MV-4-11 (cell line): ENCODE results near the gene INPP5D.
A peak's percentile ranks its signal among the peaks of the same experiment; 100 is the strongest.

Source experiments
- DNase-seq: peaks from one replicate; lab custom pipeline; 2025; lab: John Stamatoyannopoulos, UW

INPP5D gene

DNA sequence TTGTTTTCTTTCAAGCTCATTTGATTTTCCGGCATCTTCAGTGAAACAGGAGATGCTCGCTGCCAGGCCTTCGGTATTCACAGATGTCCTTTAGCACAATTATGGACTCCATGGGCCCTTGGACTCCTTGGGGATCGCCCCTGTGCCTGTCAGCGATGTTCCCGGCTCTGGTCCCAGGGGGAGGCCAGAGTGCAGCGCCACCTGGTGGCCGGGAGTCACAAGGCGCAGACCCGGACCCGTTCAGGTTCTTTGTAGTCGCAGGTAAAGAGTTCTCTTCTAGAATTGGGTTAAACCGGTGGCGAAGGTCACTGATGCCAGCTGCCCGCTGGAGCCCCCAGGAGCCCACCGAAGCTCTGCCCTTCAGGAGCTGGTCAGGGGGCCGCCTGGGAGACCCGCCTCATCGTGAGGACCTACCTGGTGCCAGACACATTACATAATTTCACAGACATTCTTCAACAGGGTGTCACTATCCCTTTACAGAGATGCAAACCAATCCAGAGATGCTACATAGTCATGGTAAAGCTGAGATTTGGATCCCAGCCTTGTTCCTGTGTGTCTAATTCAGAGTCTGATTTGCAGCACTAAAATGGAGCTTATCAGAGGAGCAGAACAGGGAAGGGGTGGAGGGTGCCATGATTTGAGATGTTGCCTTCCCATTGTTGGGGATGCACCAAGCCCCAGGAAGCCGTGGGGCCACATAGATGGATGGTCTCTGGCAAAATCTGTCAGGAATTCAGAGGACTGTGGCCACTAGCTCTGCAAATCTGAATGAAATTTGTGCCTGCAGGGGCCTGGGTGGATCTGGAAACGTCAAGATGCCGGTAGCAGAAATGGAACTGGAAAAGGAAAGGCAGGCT lies 6.0 kb upstream of the INPP5D start:
- DNase-seq: no peak

DNA sequence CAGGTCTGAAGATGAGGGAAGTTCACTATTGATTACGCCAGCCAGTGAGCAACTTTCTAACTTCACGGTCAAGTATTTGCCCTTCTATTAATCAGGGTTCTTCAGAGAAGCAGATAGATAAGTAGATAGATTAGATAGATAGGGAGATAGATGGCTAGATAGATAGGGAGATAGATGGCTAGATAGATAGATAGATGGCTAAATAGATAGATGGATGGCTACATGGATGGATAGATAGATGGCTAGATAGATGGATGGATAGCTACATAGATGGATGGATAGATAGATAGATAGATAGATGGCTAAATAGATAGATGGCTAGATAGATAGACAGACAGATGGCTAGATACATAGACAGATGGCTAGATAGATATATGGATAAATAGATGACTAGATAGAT lies 4.8 kb upstream of the INPP5D start:
- no peak for DNase-seq

DNA sequence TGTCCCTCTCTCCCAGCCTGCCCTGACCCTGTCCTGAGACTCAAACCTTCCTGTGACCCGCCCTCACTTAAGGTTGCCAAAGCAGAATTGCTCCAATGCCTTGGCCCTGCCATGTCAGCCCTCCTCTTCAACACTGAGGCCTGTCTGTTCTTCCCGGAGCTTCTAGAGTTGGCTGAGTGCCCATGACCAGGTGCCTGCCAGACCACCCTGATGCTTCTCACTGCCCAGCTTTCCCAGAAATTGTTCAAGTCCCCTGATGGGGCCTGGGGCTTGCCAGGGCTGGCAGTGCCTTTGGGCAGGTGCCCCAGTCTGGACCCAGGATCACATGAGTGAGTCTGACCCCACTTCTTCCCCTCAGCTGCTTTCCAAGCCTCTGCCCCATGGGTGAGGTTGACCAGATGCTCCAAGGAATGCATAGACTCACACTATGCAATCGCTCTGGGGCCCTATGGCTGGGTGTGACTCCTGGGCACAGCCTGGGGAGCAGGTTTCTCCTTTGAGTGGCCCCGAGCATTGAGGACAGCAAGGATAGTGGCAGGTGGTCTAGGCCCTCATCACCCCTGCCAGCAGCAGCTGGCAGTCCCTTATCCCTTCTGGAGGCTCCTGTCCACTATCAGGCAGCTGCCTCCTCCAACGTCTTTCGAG lies 3.1 kb upstream of the INPP5D start:
- DNase-seq: no peak

DNA sequence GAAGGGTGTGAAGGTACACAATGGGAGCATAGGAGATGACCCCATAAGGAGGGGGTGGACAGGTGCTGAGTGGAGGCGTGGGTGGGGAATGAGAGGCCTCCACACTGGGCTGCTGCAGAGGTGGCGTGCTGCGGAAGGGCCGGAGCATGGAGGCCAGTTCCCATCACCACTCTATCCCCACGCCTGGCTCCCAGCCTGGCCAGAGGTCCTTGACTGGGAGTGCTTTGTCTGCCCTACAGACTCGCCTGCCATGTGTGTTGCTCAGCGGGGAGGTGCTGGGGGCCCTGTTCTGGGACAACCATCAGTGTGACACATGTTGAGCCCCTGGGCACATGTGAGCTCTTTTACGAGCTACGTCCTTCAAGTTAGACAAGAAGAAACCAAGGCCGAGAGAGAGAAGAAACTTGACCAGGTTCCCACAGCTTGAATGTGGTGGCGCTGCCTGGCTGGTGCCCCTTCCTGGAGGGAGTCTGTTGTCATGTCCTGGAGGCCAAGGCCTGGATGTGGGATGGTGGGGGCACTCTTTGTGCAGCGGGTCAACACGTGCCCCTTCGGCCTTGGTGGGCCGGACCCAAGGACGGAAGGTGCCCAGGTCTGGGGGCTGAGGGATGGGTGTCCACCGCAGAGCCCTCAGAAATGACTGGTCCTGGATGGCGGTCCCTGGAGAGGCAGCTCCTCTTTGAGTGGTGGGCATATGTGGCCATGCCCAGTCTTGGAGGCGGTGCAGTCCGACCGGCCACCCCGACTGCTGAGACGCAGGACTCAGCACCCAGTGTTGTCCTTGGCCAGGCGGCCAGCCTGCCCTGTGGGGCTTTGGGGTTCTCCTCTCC lies 1.2 kb upstream of the INPP5D start:
- DNase-seq: no peak

DNA sequence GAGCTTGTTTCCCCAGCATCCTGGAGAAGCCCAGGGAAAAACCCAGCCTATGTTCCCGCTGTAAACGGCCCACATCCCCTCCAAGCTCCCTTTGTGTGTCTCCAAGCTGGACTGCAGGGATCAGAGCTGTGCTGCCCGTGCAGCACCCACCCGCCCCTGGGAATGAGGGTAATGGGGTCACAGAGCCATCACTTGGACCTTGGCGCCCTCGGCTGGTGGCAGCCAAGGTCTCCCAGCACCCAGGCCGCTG lies 670 bp upstream of the INPP5D start:
- no peak for DNase-seq

DNA sequence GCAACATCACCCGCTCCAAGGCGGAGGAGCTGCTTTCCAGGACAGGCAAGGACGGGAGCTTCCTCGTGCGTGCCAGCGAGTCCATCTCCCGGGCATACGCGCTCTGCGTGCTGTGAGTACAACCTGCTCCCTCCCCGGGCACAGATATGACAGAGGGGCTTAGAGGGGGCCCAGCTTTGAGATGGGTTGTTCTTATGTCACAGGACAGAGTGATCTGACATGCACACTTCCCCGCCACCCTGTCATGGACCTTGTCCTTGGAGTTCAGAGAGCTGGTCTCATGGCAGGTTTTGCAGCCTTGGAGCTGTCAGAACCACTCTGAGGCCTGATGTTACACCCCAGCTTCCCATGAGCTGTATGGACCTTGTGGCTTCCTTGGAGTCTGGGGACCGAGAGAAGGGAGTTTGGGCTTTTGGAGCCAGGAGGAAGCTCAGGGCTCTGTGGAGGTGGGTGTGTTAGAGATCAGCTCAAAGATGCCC lies 398 bp downstream of the INPP5D start:
- no peak for DNase-seq

DNA sequence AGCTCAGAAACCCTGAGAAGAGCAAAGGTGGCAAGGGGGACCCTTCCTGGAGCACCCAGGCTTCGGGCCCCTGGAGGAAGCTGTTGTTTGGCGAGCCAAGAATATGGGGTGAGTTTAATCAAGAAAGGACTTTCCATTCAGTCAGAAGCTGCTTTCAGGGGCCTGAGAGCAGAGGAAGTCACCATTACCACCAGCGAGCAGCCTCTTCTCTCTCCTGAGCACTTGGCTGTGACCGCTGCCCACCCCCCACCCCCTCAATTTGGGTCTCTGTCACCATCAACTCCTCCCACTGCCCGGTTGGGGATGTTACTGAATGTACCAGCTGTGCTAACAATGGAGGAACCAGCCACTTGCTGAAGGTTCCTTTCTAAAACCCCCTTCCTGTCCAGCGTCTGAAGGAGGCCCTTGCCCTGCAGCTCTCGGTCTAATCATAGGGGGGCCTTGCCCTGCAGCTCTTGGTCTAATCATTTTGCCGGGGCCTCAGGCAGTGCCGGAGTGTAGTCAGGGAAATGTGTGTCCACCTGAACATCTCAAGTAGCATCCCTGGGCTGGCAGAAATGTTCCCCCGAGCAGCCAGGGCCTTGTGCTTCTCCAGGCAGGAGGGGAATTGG lies 943 bp downstream of the INPP5D start:
- DNase-seq: peak; percentile 34

DNA sequence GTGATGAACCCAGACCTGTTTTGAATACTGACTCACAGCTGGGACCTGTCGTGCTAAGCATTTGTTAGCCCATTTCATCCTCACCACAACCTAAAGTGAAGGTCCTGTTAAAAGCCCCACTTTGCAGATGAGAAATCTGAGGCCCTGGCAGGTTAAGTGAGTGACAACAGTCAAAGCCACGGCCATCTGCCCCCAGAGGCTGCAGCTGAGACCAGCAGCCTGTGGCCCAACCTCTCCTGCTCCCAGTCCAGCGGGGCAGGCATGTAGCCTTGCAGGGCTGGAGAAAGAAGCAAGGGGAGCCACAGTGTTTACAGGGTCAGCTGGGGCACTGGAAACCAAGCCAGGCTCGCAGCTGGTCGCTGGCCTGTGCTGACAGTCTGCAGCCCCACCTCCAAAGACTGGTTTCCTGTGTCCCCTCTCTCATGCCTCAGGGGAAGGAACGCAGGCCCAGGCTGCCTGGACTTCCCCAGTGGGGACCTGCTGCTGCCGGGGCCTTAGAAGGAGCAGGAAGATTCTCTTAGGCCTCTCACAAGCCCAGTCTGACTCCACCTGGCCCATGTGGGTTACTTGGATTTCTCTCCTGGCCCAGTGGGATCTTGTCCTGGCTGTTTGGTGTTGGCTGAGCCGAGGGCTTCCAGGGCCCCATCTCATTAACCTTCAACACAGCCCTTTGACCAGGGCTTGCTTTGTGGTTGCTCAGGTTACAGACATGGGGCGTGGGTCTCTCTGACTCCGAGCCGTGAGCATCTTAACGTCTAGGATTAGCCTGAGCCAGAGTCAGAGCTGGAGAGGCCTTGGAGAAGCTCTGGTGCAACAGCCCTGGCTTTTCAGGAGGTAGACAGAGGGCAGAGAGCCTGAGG lies 1.7 kb downstream of the INPP5D start:
- peak; percentile 47 for DNase-seq

DNA sequence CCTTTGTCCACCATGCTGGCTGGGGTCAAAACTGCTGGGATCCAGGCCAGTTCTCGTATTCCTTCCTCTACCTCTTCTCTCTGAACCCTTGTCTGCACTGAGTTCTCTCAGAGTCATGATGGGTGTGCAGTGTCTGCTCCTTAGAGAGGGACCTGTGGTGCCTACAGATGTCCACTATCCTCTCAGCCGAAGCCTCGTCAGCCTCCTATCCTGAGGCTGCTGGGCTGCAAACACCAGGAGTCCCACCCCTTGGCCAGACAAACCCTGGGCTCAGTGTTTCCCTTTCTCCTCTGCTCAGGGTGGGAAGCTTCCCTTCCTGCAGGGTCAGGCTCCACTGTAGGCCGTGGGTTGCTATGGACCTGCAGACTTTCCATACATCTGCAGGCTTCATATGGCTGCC lies 2.3 kb downstream of the INPP5D start:
- no peak for DNase-seq

DNA sequence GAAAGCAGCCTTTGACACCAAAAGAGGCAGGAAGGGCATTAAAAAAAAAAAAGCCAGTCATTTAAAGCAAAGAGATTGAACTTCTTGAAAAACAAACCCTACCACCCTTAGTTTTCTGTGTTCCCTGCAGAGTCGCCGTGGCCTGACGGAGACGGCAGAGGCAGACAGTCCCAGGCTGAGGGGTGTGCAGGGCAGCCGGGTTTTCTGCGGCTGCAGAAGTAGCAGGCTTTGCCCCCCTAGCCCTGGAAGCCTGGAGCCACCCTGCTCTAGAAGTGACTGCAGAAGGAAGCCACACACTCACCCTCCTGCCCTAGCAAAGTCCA lies 2.8 kb downstream of the INPP5D start:
- no peak for DNase-seq

DNA sequence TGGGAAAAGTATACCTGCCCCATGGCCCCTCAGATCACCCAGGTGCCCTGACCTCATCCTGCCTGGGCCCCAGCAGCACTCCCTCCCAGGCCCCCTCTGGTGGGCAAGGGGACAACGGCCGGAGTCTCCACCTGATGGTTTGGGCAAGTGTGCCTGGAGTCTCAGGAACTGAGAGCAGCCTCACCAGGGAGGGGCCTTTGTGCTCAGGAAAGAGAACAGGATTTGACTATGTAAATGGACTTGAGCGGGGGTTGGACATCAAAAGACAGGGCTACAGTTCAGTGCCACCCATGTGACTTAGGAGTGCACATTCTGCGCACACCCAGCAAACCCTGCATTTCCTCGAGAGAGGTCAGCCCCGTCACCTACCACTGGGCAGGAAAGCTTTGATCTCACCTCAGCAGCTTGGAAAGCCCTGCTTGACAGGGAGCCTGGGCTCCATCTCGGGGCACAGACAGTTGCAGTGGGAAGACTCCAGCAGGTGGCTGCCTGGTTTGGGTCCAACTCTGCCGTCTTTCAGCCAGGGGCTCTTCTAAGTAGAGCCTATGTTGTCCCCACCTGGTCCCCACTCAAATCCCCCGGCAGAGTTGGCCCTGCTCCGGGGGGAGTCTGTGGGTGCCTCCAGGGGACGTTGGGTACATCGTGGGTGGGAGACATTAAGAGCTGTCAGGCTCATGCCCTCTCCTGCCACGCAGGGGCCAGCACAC lies 3.3 kb downstream of the INPP5D start:
- DNase-seq: peak; percentile 37

DNA sequence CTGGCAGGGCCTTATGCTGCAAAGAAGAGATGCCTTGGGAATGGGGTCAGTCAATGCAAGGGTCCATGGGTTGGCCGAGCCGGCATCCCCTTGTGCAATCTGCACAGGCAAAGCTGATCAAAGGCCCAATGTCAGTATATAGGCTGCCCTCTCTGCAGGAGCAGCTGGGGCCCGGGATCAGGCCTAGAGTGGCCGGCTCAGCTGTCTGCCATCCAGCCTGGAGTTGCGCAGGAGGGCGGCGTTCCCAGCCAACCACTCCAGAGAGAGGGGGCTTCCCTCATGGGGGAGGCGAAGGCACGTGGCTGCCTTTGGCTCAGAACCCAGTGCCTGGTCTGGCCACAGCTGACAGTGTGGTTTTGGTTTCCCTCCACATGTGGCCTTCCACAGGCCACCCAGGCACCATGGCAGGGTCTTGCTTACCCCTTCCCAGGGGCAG lies 3.9 kb downstream of the INPP5D start:
- no peak for DNase-seq

DNA sequence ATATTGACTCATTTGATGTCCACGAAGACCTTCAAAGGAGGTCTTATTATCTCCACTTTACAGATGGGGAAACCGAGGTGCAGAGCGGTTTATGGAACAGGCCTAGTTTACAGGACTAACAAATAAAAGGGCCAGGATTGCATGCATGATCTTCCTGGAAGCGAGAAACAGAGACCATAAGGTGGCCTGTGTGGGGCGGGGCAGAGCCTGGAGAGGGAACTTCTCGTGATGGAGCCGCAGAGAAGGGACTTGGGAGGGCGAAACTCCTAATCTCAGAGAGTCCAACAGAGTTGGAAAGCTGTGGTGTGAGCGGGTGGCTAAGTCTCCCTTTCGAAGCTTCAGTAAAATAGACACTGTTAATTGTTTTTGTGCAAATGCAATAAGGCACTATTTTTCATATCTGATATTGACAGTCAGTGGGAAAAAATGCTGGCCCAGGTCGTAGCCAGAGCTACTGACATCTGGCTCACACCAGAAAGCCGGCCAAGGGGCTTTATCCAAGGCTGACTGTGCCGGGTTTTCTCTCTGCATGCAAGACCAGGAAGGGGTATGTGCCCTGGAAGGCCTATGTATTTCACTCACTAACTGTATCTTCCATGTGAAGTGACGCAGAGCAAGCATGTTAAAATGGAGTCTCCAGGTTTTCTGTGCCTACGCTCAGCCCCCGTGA lies 4.5 kb downstream of the INPP5D start:
- DNase-seq: no peak

DNA sequence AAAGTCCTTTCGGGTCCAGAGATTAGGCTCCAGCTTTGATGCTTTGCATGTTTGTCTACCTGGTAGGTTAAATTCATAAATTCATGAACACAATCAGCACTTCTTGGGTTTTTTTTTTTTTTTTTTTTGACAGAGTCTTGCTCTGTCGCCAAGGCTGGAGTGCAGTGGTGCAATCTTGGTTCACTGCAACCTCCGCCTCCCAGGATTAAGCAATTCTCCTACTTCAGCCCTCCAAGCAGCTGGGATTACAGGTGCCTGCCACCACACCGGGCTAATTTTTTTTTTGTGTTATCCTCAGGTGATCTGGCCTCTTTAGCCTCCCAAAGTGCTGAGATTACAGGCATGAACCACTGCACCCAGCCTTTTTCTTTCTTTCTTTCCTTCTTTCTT lies 5.1 kb downstream of the INPP5D start:
- DNase-seq: peak; percentile 16

DNA sequence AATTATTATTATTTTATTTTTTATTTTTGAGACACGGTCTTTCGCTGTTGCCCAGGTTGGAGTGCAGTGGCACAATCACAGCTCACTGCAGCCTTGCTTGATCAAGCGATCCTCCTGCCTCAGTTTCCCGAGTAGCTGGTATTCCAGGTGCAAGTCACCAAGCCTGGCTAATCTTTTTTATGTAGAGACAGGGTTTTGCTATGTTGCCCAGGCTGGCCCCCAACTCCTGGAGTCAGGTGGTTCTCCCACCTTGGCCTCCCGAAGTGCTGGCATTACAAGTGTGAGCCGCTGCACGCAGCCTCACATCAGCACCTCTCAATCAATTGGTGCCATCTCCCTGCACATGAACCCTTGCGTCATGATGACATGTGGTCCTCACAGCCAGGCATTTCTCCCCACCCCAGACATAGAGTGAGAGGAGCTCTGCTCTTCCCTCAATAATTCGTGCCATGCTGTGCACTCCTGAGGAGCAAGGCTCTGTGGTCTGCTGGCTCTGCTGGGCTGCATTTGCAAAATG lies 5.9 kb downstream of the INPP5D start:
- no peak for DNase-seq

DNA sequence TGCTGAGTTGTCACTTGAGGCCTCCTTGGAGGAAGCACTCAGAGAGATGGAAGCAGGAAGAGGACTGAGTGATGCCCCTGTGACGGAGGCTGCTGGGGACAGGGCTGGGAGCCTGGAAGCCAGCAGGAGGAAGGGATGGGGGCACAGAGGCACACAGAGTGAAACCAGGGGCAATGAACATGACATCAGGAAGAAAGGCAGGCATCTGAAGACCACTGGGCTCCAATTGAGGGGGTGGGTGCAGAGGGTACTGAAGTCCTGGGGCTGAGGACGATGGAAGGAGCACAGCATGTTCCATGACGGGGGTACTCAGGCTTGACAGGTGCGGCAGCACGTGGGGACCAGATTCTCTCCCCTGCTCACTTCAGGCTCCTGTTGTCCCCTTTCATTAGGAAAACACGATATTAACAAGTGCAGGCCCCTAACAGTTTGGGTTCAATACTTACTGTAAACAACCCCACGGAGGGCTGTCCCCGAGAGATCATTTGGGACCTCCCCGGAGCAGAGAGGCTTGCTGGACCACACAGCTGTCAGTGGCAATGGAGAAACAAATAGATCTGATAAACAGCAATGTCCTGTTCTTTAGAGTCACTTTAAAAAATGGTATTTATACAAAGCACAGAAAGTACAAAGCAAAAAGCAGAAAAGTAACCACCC lies 8.7 kb downstream of the INPP5D start:
- no peak for DNase-seq

DNA sequence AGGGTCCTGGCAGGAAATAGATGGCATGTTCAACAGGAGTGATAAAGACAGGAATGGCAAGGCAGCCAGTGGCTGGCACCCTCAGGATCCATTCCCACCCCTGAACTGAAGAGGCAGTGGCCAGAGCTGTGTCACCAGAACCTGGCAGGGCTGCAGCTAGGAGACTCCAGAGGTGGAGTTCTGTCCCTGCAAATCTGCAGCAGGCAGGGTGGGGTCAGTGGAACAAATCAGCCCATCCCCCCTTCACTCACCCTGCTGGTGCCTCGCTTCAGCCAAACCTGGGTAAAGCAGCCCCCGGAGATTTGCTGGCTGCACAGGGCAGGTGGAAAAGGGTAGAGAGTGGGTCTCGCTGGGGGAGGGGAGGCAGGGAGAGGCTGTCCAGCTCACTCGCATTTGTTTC lies 12.7 kb downstream of the INPP5D start:
- no peak for DNase-seq

DNA sequence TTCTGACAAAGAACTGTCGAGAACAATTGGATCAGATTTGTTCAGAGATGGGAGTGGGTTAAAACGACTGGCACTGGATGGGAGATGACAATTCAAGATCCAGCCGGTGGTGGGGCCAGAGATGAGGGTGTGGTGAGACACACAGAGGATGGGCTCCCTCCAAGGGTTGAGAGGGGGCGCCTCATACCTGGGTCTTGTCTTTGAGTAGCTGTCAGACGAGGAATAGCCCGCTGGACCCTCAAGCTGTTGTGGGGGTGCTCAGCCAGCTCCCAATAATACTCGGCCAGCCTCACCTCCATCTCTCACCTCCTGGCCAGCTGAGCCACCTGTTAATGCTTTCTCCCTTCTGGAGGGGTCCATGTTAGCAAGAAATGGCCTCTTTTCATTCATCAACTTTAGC lies 14.0 kb downstream of the INPP5D start:
- DNase-seq: no peak

DNA sequence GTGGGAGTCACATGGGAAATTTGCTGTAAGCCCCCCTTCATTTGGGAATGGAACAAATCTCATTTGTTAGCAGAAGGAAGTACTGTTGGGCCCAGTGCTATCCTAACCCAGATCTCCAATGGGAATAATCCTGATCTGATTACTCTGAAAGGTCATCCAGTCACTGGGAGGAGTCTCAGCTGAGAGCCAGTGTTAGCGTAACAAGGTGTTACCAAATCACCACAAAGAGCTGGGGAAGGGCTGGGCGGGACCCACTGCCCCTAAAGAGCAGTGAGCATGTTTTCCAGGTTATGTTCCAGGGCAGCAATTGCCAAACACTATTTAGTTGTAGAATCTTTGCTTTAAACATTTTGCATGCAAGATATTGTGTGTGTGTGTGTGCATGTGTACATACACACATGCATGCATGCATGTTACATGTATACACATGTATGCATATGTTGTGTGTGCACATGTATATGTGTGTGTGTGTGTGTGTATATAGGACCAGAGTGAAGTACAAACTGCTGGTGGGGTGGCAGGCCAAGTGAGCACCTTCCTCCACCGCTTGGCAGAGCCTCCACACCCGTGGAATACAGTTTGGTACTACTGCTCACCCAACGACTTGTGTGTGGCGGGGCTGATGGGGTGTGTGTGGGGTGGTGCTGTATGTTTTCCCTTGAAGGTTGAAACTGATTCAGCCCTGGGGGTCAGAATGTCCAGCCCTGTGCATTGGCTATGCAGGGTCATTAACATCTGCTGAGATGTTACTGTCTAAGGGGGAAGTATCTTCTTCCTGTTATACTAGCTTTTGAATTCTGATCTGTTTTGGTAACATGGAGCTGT lies 15.2 kb downstream of the INPP5D start:
- peak; percentile 68 for DNase-seq
